ENCODE results near the gene SORT1.
"Not testable (repeated sequence)": the region's sequence is repeated elsewhere in the genome, so short reads cannot be mapped to it uniquely, and the experiment has no call there.

SORT1 gene

DNA sequence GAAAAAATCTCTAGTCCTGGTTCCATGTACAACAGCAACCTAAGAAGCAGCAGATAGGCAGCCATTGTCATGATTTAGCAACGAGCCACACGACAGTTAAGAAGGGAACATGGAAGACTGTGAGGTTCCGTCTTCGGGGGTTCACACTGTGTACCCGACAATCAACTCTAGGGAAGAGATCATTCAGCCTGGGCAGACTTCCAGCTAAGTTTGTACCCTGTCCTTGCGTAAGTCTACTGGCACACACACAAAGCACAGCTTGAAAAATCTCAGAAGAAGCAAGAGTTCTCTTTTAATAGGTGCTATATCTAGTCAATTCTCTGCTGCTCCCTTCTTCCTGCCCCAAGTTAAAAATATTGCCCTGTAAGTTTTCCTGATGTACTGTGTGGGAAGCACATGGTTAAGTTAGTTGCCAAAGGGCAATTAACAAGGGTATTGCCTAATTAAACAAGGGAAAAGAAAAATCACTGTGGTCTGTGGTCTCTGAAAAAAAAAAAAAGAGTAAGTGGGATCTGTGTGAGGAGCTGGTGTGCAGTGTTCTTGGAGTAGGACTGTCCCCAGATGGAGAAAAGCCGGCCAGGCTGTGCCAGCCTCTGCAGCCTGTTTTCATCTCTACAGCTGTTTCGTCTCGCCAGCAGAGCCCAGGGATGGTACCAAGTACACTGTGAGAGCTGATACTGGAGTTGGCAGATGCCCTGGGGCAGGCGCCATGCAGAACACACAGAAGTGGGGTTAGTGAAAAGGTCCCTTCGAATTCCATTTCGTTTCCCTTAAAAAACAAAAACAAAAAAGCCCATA, 84.5 kb downstream of the SORT1 start:
- Histone ChIP-seq H3K36me3 (peaks cover 39% of the 10 kb centered on the region), H3K4me3 (ENCODE audit: low read depth, low read length) (no peak overlapping the region), H3K27me3 (ENCODE audit: insufficient read depth, low read depth, severe bottlenecking) (no peaks in the 10 kb centered on the region), H3K27ac (peak overlapping the region; percentile 70), H3K9me3 (ENCODE audit: severe bottlenecking) (no peaks in the 10 kb centered on the region)
- TF ChIP-seq, protein P1, sequence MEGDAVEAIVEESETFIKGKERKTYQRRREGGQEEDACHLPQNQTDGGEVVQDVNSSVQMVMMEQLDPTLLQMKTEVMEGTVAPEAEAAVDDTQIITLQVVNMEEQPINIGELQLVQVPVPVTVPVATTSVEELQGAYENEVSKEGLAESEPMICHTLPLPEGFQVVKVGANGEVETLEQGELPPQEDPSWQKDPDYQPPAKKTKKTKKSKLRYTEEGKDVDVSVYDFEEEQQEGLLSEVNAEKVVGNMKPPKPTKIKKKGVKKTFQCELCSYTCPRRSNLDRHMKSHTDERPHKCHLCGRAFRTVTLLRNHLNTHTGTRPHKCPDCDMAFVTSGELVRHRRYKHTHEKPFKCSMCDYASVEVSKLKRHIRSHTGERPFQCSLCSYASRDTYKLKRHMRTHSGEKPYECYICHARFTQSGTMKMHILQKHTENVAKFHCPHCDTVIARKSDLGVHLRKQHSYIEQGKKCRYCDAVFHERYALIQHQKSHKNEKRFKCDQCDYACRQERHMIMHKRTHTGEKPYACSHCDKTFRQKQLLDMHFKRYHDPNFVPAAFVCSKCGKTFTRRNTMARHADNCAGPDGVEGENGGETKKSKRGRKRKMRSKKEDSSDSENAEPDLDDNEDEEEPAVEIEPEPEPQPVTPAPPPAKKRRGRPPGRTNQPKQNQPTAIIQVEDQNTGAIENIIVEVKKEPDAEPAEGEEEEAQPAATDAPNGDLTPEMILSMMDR (IDR thresholded peaks at IDR 0.05; ENCODE audit: low read depth, low read length): no peak
- no peak for DNase-seq

DNA sequence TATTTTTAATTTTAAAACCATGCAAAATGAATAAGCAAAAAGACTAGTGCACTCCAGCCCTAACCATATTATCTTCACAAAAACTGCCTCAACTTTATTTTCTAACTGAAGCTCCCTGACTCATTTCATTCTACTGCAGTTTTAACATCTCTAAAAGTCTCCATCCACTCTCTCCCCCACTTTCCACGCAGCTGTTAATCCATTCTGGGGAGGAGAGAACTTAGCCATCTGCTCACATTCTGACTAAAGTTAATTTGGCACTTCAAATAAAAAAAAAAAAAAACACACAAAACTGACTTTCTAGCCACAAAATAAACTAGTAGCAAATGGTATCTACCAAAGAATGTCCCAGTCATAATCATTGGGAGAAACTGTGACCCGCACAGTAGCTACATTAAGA, 85.5 kb downstream of the SORT1 start:
- no peak for DNase-seq
- peaks cover 31% of the 10 kb centered on the region for H3K36me3 ChIP-seq
- peak overlapping the region; percentile 70 for H3K27ac ChIP-seq
- TF ChIP-seq, protein P1 (IDR thresholded peaks at IDR 0.05; ENCODE audit: low read depth, low read length): no peak
- H3K27me3 ChIP-seq (ENCODE audit: insufficient read depth, low read depth, severe bottlenecking): no peaks in the 10 kb centered on the region
- H3K4me3 ChIP-seq (ENCODE audit: low read depth, low read length): peak overlapping the region; percentile 7; the same call in 1 of the 2 replicates
- H3K9me3 ChIP-seq (ENCODE audit: severe bottlenecking): no peaks in the 10 kb centered on the region

DNA sequence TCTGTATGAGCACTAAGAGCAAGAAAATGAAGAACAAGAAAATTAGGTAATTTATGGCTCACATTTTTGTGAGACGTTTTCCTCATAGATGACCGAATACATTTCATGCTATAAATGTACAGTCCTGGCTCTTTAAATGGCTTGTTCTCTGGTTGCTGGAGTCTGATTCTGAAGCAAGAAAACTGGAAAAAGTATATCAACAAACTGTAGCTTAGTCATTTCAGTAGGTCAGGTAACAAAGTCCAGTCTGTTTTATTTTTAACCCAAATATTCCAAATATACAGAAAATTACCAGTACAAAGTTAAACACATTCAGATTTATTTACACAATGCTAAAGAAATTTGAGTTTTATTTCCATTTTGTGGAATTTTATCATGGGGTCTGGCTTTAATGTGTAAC, 88.4 kb downstream of the SORT1 start:
- Histone ChIP-seq H3K36me3 (peaks cover 12% of the 10 kb centered on the region), H3K27me3 (ENCODE audit: insufficient read depth, low read depth, severe bottlenecking) (no peaks in the 10 kb centered on the region), H3K9me3 (ENCODE audit: severe bottlenecking) (no peaks in the 10 kb centered on the region), H3K4me3 (ENCODE audit: low read depth, low read length) (no peak overlapping the region), H3K27ac (peak overlapping the region; percentile 83)
- TF ChIP-seq, protein P1 (IDR thresholded peaks at IDR 0.05; ENCODE audit: low read depth, low read length): no peak
- DNase-seq: no peak

DNA sequence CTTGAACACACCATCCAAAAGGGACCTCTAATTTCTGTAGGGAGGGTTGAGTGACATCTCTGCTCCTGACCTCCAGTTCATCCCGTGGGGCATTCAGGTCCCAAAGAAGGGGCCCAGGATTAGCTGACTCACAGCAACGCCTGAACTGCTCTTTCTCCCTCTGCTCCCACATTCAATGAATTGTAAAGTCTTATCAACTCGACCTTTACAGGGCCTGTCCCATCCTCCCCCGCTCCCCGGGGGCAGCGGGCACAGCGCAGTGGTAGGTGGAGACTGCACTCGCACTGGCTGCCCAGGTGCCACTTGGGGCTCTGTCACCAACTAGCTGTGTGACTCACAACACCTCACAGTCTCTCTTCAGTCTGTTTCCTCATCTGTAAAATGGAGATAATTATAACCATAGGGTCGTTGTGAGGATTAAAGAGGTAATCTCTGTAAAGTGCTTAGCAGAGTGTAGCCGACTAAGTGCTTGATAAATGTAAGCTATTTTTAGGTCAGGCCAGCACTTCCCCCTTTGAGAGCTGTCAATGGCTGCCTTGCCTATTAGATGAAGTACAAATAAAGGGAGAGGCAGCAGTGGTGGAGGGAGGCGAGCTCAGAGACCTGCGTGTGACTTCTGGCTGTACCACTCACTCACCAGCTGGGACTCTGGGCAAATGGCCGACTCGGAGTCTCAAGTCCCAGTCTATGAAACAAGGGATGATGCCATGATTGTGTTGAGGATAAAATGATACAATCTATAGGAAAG, 90.3 kb downstream of the SORT1 start:
- Histone ChIP-seq H3K4me3 (ENCODE audit: low read depth, low read length) (peak overlapping the region; percentile 51), H3K27ac (peak overlapping the region; percentile 83), H3K9me3 (ENCODE audit: severe bottlenecking) (no peaks in the 10 kb centered on the region), H3K36me3 (no peaks in the 10 kb centered on the region), H3K27me3 (ENCODE audit: insufficient read depth, low read depth, severe bottlenecking) (no peaks in the 10 kb centered on the region)
- TF ChIP-seq, protein P1 (IDR thresholded peaks at IDR 0.05; ENCODE audit: low read depth, low read length): 0 out of 2 replicates have a peak, but pooled peaks have one; percentile 15
- DNase-seq: peak; percentile 87

DNA sequence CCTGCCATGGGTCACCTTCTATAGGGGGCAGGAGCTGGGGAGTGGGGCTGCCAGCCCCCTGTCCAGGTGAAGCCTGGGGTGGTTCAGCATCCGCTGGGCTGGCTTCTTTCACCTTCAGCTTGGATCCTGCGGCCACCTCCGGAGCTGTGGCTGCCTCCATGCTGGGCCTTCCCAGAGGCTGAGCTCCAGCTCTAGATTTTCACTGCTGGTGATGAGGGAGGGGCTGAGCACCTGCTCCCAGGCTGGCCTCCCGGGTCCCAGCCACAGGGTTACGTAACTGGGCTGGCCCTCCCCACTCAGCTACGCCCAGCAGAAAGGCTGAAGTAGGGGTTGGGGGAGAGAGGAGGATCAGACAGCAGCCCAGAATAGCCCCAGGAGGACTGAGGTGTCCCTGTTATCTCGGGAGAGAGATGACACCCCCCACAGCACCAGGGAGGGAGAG, 90.9 kb downstream of the SORT1 start, which contains the start of gene MYBPHL:
Gene MYBPHL, minus strand, starts transcription at position 180 of the 442 bp plus-strand sequence. Its CDS starts 20 bp downstream, at position 160.
- Histone ChIP-seq H3K36me3 (no peaks in the 10 kb centered on the region), H3K27ac (peak within 1 kb of the TSS; percentile 83), H3K9me3 (ENCODE audit: severe bottlenecking) (no peaks in the 10 kb centered on the region), H3K27me3 (ENCODE audit: insufficient read depth, low read depth, severe bottlenecking) (no peaks in the 10 kb centered on the region), H3K4me3 (ENCODE audit: low read depth, low read length) (peak within 1 kb of the TSS; percentile 51)
- TF ChIP-seq, protein P1 (IDR thresholded peaks at IDR 0.05; ENCODE audit: low read depth, low read length): no peak
- DNase-seq: peak; percentile 90

DNA sequence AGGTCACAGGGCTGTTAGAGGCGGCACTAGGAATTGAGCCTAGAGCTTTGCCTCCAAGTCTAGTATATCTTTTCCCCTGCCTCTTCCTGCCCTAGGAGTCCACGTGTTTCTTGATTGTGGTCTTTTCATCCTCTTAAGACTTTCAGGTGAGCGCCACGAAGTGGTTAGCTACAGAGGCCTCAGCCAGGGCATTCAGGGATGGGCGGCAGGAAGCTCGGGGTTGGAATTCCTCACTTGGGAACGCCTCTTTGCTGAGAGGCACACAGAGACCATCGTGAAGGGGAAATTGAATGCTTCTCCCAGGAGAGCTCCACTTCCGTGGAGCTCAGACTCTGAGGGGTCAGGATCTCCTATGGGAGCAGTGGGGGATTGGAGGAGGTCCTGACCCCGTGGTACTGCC, 91.7 kb downstream of the SORT1 start:
- H3K4me3 ChIP-seq (ENCODE audit: low read depth, low read length): peak overlapping the region; percentile 51
- peak; percentile 69 for DNase-seq
- not testable (repeated sequence) for H3K36me3 ChIP-seq; H3K9me3 ChIP-seq (ENCODE audit: severe bottlenecking); H3K27me3 ChIP-seq (ENCODE audit: insufficient read depth, low read depth, severe bottlenecking)
- H3K27ac ChIP-seq: peak overlapping the region; percentile 83

Data from WERI-Rb-1 (cell line).